ENCODE measurements around the gene SYT8.

The SYT8 gene

DNA sequence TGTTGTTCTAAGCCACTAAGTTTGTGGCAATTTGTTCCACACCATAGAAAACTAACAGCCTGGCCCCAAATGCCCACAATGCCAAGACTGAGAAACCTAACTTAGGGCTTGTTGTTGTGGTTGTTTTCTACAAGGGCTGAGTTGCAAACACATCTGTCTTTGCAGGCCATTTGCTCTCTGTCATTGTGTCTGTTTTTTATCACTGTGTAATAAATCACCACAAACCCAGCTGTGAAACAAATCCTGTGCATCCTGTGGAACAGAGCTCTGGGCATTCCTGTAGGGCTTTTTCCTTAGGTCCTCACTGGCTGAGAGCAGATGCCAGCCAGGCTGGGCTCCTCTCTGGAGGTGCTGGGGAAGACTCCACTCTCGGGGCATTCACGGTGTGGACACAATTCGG is 15.7 kb upstream of the SYT8 start:
- DNase-seq, result no peak

DNA sequence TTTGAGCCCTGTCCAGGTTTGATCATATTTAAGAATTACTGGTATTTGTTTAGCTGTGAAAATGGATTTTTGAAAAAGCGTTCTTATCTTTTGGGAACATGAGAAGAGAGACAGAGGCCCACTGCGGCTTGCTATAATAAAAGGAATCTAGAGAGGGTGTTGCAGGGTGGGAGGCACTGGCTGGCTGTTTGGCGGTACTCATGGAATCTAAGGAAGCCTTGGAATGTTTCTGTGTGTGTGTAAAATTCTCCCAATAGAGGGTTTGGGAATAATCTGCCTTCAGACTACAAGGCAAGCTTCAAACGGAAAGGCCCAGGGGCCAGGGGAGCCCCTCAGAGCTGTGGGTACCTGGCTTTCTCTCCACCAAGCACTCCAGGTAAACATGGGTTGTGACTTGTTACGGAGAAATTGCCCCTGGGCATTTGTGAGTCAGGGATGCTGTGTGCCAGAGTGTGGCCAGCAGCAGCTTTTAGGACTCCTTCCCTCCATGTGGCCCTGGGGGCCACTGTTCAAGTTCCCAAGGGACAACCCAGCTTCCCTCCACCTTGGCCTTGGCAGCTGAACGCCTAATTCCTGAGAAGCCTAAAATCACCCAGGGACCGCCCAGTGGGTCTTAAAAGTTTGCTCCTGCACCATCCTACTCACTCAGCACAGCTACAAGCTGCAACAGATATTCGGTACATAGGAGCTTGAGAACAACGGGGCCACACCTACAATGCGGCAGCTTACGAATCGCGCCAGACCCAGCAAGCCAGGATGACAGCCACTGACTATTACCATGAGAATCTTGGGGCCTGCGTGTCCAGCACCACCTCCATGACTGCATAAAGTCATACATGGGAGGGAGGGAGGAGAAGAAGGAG is 14.1 kb upstream of the SYT8 start:
- no peak for DNase-seq

DNA sequence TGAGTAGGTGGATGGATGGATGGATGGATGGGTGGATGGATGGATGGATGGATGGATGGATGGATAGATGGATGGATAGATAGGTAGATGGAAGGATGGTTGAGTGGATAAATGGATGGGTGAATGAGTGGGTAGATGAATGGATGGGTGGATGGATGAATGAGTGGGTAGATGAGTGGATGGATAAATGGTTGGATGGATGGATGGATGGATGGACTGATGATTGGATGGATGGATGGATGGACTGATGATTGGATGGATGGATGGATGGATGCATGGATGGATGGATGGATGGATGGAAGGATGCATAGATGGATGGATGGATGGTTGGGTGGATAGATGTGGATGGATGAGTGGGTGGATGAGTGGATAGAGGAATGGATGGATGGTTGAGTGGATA is 13.2 kb upstream of the SYT8 start:
- DNase-seq, result no peak

DNA sequence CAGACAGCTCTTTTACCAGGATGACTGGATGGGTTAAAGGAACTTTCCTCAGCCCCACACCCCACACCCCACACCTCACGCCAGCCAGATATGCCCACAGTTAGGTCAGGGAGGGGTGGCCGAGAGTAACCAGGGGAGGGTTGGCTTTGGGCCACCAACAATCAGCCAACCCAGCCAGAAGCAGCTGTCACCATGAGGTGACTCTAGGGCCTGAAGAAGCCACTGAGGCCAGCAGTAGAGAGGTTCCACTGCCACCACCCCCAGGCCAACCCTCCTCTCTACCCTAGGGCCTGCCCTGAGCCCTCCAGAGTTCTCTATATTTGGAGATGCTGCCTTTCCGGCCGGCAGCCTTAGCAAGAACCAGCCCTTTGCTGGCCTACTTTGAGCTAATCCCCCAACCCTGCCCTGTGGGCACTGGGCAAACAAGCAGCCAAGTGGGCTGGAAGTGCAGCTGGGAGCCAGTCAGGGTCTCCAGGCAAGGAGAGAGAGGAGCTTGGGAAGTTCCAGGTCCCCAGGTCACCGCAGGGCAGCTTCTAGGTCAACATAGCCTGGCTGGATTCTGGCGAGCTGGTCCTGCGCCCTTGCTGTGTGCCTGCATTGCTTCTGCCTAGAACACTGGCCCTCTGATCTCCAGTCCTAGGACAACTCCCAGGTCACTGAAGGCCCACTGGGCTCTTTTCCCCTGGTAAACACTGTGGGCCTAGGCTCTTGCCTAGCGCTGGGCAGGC is 12.0 kb upstream of the SYT8 start:
- no peak for DNase-seq

DNA sequence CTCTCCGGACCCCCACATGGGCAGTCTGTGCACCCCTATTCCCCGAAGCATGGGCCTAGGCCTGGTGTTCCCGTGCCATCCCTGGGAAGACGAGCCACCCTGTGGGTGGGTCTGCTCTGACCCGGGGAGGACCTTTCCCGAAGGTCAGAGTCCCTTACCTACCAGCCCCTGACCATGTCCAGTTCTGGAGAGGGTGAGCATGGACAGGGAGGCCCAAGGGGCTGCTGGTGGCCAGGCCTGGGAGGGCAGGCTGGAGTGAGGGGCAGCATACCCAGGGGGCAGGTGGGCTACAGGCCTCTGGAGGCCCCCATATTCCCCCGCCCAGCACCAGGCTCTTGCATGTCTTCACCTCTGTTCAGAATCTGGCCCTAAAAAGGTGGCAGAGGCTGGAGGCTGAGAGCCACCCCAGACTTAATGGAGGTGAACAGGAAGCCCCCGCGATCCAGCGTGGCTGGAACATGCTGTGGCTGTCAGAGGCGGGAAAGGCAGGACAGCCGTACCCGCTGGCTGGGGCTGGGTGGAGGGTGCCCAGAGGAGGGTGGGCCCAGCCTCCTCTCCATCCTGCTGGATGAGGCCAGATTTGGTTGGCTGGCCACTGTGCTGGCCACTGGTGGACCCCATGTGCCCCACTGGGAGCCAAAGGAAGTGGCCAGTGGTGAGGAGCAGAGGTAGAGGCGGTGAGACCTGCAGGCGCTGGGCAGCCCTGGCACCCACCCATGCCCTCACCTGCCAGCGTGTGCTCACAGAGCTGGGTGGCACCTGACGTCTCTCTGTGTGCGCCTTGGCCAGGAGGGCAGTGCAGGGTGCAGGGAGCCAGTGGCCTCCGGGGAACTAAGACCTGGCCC is 11.2 kb upstream of the SYT8 start:
- no peak for DNase-seq

DNA sequence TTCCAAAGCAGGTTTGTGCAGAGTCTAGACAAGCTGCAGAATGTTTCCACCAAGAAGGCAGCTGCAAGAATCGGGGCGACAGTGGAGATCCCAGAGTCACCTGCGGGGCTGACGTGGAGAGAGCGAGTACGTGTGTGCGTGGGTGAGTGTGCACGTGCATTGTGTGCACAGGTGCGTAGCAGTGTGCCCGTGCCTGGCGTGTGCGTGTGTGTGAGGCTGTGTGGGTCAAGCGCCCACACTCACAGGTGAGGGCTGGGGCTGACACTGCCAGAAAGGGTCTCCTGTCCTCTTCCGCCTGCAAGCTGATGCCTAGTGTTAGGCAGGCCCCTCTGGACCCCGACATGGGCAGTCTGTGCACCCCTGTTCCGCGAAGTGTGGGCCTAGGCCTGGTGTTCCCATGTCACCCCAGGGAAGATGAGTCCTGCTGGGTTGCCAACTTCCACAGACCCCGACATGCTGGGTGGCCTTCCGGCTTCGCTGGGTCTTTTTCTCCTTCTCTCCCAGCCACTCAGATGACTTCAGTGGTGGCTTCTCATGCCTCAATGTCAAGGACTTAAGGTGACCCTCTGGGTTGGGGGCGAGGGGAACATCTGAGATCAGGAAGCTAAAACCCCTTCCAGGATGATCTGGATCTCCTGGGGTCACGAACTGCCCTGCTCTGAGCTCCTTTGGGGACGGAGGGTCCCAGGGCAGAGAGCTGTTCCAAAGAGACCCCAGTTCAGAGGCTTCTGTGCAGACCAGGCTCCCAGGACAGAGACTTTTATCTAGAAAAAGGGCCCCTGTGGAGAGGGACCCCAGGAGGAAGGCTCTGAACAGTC is 10.4 kb upstream of the SYT8 start:
- DNase-seq, result no peak

DNA sequence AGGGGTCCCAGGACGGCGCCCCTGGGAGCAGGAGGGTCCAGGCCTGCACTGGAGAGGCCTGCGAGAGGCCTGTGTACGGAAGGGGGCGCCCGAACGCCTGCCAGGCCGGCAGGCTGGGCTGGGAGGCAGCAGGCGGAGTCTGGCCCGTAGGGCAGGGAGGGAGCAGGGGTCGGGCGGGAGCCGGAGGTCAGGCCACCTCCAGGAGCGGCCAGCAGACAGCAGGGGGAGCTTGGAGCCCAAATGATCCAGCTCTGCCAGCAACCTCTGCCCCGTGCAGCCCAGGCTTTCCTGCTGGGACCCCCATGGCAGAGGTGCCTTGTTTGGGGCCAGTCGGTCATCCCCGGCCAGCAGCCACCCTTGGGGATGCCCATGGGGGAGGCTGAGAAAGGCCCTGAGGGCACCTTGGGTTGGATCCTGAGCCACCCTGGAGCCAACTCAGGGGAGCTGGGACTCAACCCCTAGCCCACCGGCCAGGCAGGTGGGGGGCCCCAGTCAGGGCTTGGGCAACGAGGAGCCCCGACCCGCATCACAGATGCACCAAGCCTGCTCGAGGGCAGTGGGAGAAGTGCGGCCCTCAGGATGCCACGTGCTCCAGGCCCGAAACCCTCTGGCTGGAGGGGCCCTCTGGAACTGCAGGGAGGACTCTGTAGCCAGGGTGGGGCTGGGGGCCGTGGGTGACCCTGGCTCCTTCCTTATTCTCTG is 9.6 kb upstream of the SYT8 start:
- DNase-seq, result no peak

DNA sequence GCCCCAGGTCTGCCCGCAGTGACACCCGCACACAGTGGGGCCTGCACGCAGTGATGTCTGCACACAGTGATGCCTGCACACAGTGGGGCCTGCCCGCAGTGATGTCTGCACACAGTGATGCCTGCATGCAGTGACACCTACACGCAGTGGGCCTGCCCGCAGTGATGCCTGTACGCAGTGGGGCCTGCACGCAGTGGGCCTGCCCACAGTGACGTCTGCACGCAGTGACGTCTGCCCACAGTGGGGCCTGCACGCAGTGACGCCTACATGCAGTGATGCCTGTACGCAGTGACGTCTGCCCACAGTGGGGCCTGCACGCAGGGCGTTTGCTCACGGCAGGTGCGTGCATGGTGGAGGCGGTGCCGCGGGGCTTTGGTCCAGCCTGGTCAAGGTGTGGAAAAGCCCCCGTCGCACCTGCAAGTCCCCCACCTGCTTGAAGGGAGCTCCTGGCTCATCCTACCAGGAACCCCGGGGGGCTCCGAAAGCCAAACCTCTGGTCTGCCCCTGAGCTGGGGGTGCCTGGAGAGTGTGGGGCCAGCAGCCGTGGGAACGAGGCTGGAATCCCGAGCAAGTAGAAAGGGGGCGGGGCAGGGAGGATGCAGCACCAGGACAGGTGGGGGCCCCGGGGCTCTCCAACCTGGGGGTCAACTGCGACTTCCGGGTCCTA is 8.9 kb upstream of the SYT8 start:
- DNase-seq, result no peak

DNA sequence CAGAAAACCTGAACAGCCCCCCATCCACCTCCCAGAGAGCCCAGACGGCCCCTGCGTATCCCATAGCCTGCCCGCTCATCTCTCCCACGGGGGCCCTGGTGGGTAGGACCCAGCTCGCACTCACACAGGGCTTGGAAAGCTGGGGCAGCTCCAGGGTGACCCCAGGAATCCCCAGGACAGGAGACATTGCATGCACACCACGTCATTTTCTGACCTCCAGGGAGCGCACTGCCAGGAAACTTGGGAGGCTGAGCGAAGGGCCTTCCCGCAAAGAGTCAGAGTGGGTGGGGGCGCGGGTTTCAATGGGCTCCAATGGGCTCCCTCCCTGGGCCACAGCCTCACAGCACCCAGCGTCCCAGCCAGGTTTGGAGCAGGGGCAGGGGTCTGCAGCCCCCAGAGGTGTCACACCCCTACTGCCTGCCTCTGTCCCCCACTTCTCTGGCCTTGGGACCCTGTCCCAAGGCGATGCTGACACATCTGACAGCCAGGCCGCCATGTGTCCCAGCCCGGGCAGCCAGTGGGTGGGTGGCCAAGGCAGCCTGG is 8.2 kb upstream of the SYT8 start:
- no peak for DNase-seq

DNA sequence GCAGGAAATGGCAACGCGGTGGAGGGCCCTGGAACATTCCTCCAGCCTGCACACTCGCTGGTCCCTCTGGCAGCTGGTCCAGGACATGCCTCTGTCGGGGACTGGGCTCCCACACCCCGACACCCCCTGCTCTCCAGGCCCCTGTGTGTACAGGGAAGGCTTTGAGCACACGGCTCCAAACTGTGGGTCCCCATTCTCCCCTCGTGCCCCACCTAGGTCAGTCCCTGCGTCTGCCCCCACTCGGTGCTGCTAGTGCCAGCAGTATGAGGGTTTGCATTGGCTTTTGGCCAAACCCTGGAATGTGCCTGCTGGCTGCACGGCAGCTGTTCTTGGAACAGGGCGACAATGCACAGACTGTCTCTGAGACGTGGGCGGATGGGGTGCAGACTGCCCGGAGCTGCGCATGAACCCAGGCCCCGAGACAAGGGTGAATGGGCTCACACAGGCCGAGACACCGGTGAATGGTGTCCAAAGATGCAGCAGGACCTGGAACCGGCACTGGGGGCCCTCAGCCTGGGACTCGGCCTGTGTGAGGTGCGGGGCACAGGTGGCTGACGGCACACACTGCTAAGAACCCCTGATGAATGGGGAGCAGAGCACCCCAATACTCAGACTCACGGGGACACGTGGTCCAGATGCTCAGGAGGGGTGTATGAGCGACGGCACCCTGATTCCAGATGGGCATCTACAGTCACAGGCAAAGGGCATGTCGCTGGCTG is 7.5 kb upstream of the SYT8 start:
- DNase-seq, result no peak

DNA sequence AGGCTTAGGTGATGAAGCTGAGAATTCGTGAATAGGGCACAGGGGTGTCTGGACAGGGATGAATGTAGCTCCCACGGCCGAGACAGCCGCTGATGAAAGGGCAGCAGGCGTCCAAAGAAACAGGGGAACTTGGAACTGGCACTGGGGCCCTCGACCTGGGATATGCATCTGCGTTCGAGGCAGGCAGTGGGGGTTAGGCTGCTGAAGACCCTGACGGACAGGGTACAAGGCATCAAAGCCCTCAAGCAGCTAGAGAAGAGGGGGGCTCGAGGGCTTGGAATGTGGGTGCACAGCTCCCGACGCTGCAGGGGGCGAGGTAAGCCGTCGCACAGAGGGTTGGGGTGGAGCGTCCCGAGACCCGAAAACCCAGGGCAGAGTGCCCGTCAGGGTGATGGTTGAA is 6.9 kb upstream of the SYT8 start:
- no peak for DNase-seq

DNA sequence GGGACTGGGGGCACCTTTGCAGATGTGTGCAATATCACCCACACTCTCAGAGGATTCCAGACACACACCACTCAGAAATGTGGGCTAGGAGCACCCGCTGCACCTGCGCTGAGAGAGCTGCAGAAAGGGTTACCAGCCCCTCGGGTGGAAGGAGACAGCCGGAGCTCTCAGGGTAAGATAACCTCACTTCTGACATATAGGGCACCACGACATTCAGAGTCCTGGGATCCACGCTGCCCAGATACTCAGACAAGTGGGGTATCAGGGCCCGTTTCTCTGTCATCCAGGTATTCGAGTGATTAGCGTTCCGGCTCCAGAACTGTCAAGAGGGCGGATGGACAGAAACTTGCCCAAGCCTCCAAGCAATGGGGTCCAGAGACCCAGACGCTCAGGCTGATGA is 6.2 kb upstream of the SYT8 start:
- no peak for DNase-seq

DNA sequence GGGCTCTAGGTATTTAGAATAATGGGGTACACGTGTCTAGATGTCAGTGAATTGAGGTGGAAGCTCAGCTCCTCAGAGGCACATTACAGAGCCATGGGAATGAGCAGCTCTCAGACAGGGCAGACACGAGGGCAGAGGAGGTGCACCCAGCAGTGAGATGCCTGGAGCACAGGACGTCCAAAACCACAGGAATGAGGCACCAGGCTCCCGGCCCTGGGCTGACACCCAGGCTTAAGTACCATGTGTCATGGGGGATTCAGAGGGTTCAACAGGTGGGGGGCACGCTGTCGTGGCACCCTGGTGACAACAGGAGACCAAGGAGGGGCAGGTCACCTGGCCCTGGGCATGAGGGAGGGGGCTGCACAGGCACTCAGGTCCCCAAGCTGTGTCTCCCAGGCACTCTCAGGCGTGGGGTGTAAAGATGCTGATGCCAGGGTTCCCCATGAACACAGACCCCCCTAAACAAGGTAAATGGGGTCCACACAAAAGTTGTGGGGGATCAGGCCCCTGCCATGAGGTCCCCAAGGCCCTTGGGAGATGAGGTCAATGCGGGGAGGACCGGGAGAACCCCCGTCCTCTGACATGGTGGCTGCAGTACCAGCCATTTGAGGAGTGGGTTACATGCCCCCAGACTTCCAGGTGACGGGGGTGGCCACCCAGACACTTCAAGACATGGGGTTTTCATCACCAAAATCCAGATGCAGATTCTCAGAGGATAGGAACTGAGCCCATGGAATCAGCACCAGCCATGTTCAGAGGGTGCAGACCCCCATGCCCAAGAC is 5.6 kb upstream of the SYT8 start:
- no peak for DNase-seq

DNA sequence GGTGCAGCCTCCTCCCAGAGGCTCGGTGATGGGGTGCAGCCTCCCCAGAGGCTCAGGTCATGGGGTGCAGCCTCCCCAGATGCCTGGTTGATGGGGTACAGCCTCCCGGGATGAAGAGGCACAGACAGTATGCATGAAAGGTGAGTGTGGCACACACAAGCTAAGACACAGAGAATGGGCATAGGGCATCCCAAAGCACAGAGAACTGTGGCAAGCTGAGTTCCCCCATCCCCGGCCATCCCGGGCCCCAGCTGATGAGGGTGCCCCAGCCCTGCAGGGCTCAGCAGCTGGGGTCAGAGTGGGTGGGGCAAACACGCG is 4.8 kb upstream of the SYT8 start:
- no peak for DNase-seq

DNA sequence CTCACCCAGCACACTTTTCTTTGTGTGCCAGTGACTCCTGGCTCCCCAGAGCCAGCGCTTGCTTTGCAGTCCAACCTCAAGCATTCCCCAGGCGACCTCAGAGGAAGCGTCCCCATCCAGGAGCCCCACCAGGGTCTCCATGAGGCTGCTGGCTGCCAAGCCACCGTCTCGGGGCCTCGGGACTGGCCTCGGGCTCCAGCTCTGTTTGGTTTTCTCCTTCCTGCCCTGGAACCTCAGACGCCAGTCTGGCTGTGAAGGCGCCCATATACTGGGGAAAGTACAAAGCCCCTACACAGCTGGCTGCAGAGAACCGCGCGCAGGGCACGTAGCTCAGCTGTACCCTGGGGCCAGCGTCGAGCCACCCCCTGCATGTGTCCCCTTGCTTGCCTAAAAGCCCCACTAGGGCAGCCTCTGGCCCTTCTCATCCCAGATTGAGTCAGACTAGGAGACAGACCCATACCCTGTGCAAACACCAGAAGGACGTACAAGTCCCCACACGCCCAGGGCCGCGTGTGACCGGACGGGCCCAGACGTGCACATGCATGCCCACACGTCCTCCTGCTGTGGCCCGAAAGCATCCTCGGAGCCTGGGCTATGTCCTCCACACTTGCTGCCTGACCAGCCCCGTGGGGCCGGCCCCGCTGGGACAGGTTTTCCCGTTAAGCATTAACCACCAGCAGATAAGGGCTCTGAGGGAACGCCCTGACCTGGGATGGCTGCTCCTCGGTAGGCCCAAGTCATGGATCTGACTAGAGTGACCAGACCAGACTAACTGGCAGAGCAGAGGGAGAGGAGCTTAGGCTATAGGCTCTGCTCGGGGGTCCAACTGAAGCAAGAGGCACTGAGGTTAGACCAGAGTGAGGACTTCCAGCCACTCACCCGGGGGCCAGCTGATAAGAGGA is 4.2 kb upstream of the SYT8 start:
- DNase-seq, result no peak

DNA sequence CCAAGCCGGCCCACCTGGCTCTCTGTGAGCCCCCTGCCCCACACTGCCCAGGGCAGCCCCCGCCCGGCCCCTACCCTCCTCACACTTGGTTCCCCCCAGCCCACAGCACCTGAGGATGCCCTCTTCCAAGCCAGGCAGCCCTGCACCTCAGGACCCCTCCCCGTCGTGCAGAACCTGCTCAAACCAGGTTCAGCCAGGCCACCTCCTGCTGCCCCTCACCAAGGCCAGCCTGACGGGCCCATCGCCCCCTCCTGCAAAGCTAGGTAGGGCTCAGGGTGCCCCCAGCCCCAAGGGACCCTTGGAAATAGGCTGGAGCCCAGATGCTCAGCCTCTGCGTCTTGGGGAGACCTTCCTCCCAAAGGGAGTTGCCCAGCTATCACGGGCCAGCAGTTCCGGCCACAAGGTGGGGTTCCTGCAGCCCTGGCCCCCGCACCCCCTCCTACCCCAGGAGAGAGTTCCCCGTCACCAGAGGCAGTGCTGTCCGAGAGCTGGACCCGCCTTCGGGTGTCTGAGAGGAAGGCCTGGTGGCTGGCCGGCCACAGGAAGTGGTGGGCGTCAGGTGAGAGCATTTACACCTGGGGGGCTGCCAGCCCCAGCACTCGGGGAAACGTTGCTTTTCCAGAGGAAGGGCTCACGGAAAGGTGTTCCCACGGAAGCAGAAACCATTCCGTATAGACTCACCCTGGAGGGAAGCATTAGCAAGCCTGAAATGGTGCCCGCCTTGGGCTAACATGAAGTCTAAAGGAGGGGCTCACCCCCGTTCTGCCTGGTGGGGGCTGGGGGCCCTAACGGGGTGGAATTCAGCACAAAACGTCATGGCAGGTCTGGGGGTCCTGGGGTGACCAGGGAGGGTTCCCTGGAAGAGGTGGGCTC is 3.2 kb upstream of the SYT8 start:
- no peak for DNase-seq

DNA sequence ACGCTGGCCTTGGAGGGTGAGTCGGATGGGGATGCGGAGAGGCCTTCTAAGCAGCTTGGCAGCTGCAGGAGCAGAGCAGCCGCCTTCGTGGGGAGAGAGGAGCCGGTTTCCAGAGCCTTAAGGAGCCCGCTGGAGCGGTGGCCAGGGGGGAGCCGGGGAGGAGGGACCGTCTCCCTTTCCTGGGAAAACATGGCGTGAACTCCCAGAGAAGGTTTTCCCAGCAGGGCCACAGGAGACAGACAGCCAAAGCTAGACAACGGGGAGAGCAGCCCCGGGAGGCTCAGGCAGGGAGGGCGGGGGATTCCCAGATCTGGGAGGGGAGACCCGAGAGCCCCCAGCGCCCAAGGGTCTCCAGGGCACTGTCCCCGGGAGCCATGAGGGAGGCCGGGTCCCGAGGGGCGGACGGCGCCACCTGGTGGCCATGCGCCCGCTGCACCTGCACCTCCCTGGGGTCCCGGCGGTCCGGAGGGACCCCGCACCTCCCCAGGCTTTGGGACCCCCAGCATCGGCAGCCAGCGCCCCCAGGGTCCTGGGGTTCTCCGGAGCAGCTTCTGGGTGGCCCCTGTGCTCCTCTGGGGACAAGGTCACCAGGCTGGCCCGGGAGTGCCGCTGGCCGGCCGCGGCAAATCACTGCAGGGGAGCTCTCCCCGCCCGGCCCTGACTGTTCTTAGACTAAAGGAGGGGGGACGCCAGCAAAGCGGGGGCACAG is 2.4 kb upstream of the SYT8 start:
- DNase-seq, result peak; percentile 80
